HG03039 (cell line): ENCODE measurements around the gene RIMS1.

Experiments
- ATAC-seq: cut with Tn5 transposase; IDR thresholded peaks from one replicate; pipeline ENCODE4 v1.9.1; 2021; ENCODE audit warnings: mild to moderate bottlenecking, moderate library complexity; ENCODE audit not compliant: unreplicated experiment

The RIMS1 gene

DNA sequence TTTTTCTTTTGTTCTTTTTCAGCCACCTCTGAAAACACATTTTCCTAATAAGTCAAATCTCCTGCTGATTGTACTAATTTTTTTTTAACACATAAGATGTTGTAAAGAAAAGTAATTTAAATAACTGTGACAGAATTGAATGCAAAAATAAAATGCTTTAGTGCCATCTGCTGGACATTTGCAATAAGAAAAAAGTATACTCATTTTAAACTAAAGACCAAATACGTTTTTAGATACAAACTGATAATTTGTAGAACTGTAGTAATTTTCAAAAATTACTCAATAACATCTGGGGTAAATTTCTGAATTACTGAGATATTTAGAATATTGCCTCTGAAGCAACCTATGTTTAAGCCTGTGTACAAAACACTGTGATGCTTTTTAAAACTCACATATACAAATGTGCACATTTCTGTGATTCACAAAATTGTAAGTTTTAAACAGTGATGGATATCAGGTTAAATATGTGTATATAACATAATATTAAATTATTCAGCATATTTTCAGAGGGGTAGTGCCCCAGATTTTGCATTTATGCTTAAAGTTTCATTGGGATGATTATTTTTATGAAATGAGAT lies 198.7 kb downstream of the RIMS1 start:
- no peak for ATAC-seq

DNA sequence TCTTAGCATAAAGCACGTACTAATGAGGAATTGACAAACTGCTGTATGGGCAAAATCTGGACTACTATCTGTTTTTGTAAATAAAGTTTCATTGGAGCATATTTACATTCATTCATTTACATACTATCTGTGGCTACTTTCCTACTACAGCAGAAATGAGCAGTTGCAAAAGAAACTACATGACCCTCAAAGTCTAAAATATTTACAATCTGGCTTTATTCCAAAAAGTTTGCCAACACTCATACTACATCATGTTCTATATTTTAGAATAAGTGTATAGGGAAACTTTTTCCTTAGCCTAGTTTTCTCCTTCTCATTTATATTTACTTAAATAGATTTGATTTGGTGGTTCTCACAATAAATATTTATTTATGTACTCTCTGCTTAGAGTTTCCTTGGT lies 208.2 kb downstream of the RIMS1 start:
- ATAC-seq = no peak

DNA sequence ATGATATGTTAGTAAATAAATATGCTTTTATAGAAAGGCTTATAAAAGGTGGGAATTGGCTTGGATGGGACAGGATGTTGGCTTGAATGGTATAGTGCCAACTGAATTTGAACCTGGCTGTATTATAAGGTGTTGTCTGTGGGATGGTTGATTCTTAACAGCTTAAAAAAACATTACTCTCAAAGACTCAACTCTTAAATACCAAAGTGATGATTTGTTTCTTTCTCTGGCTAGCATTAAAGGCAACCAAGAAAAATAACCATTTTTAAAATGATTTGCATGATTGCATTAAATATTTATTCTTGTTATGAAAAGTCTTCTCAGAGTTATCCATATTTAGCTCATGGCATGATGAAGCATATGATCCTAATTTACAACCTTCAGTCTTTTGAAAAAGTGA lies 216.2 kb downstream of the RIMS1 start:
- ATAC-seq = no peak

DNA sequence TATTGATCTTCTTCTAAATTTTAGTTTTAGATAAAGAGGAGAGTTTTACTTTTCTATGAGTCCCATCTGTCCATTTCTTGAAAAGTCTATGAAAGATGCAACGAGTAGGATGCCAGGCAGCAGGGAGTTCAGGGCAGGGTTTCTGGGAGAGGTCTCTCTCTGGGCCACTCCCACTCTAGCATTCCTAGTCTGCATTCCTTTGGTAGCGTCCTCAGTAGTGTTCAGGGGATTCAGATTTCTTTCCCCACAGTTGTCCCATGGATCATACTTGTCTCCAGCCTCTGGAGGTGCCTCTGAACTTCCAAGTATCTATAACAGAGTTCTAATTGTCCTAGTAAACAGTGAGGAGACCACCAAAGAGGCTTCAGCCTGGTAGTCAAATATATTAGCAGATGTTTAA lies 225.3 kb downstream of the RIMS1 start:
- no peak for ATAC-seq

DNA sequence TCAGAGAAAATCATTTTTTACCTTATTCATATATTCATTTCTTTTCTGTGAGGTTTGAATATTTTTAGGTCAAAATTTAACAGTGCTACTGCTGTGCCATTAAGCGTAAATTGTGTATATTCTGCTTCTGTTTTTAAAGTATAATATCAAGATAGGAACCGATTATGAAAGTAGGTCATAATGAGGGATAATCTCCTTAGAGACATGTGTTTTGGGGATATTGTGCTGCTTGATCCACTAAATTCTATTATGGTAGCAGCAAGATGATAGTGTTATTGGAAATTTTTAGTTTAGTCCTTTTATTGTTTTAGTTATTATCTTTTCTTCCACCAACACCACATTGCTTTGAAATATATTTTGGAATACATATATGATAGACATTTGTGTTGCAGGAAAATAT lies 244.0 kb downstream of the RIMS1 start:
- no peak for ATAC-seq

DNA sequence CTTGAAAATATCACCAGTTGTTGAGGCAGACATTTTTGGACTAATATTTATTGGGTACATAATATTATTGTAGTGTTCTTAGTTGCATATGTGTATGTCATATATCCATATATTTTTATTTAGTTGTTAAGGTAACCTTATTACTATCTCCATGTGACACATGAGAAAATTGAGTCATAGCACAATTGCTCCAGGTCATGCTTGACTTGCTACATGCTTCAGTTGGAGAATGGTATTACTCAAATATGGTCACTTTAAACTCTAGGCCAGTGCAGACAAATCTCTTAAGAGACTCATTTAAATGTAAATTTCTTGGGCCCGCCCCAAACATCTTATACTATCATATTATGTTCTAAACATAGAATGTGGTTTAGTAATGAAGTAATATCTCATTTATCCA lies 246.1 kb downstream of the RIMS1 start:
- no peak for ATAC-seq

DNA sequence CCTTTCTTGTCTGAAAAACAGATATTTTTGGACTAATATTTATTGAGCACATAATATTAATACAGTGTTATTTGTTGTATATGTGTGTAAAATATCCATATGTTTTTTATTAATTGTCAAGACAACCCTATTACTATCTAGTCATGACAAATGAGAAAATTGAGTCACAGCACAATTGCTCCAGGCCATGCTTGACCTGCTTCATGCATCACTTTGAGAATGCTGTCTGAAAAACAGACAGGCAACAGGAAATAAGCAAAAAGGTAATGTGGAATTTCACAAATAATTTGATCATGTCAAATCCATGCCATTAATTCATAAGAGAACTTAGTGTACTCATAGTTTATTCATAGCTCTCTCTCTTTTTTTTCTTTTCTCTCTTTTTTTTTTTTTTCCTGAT lies 246.5 kb downstream of the RIMS1 start:
- no peak for ATAC-seq

GRCh38 chr6:72133324-72133723 lies 247.0 kb downstream of the RIMS1 start:
- ATAC-seq = no peak

- ATAC-seq = no peak
These were observed 254.4 kb downstream of the RIMS1 start for GRCh38 chr6:72140795-72141194.

- no peak for ATAC-seq
These were observed 263.4 kb downstream of the RIMS1 start for GRCh38 chr6:72149715-72150114.

GRCh38 chr6:72151742-72152141 lies 265.4 kb downstream of the RIMS1 start:
- no peak for ATAC-seq

DNA sequence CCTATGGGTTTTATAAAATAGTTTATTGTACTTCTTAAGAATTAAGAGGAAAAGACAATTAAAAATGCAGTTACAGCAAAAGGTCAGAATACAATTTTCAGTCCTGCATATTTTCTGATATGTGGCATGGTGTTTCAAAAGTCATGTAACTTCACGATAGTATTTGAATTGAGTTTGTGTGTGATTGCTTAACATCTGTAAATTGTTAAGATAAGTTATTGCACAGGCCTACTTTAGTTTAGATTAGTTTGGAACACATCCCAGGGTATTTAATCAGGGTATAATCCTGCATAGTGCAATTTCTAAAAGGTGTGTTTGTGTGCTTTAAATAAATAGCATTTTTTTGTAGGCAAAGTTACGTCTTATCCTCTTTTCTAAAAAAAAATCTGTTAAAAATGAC lies 289.6 kb downstream of the RIMS1 start:
- no peak for ATAC-seq

- ATAC-seq = peak; percentile 69
These were observed 296.2 kb downstream of the RIMS1 start for GRCh38 chr6:72182337-72183246.

GRCh38 chr6:72203983-72204382 lies 317.6 kb downstream of the RIMS1 start:
- no peak for ATAC-seq

DNA sequence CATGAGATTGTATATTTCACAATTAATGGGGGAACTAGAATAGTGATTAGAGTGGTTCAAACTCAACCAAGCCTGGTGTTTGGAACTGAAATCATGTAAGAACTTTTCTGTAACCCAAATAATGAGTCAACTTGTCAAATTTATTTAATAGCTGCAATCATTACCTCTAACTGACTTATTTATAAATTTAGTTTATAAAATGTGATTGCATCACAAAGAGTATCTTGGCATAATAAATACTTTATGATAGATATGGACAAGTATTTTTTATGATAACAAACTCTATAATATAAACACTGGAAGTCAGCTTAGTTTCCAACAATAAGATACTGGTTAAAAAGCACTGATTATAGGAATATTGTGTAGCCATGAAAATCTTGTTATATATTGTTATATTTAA lies 319.1 kb downstream of the RIMS1 start:
- no peak for ATAC-seq

DNA sequence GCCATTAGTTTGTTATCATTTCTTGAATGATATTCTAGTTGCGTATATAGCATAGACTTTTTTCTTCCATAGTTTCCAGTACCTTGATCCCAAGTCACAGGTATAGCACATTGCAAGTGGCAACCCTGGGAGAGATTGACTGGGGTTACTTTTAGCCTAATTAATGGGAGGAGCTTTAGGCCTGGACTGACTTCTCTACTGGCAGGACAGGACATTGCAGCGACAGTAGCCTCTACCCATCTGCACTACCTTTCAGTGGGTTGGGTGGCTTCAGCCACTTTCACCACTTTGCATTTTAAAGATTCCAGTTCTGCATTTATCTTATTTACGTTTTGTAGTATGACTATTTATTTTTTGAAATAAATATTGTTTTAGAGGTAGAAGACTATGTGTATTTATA lies 320.3 kb downstream of the RIMS1 start:
- no peak for ATAC-seq

DNA sequence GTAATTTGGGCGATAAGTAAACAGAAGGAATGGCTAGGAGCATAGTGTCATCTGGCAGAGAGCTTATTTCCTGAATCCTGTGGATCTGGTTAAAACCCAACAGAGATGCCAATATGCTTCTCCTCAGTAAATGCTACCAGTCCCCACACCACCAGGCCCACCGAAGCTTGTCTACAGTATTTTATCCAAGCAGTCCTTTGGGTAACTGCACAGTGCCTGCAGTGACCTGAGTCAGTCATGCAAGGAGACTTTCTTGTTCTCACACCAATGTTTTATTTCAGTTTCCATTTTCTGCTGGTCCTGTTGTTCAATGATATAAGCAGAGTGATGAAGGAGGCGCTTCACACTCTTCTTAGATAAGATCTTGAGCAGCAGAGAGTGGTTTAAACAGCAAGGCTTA lies 326.3 kb downstream of the RIMS1 start:
- ATAC-seq = no peak

DNA sequence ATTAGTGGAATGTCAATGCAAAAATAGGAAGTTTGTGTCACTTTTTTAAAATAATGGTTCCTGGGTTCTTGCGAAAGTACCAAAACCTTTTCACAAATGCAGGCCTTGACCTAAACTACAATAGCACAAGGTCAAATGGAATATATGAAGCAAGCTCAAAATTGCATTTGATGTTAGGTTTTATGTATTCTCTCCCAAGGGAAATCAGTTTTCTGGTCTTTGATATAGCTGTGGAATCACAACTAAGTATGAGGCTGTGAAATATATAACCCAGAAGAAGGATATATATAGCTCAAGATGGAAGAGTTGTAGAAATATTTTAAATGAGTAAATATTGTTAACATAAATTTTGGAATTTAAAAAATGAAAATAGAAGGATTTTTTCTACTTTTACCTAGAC lies 327.3 kb downstream of the RIMS1 start:
- no peak for ATAC-seq

DNA sequence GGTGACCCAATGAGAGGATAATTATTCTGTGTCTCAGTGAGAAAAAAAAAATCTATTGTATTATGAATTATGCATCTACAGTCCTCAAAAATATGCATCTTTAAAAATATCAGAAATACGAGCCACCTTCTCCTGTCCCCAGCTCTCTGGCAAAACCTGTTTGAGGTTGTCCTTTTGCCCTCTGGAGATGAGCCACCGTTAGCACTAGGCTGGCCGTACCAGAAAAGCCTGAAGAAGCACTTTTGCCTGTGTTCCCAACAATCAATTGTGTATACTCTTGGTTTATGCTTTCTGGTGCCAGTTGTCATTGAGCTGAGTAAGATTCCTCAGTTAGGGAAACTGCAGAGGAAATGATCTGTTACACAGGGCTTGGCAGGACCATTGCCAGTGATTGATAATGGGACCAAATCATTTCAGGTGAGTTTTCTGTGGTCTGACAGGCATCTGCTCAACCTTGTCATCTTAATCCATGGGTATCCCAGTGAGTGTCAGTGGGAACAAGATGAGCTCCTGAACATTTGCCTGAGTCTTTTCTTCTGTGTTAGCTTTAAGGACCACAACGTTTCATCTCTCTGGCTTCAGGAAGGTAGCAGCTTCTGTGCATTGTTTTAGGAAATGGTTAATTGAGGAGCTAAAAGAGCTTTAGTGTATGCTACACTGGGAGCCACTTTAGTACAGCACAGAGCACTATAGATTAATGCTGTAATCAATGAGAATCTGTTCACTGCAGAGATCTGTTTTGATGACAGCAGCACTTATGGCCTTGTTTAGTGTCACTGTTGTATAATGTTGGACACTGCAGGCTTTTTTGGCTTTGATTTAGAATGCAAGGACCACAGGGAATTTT lies 330.1 kb downstream of the RIMS1 start:
- no peak for ATAC-seq

DNA sequence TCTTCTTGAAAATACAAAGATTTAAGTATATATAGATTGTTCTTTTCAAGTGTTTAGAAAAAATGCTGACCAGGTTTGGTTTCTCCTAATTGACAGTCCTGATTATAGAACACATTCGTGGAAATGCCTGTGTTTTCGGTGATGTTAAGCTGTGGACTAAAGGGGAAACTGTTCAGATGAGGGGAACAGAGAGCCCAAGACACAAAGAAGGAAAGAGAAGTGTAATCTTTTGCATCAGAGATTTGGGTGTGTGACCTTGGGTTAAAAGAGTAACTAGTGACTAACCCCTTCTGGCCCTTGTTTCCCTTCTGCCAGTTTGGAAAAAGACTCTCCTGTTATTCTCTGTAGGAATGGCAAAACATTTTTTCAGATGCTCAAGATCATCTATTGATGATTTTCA lies 331.3 kb downstream of the RIMS1 start:
- no peak for ATAC-seq

- ATAC-seq = peak; percentile 81
These were observed 331.8 kb downstream of the RIMS1 start for GRCh38 chr6:72218125-72218524.

DNA sequence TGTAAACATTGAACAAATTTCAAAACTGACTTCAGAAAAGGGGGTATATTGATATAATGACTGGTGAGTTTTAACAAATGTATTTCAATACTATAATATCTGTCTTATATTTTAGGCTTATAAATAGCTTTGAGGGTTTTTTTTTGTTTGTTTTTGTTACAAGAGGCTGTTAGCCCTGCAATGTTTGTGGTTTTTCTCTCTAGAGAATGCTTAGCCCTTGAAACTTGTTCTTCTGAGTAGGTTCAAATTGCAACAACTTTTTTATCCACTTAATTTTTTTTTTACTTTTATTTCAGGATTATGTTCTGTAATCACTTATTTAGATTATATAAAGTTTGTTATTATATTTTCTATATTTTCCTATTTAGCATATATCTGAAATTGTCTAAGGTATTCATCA lies 333.2 kb downstream of the RIMS1 start:
- no peak for ATAC-seq
